GM18868 (cell line): Measurements from ENCODE around the gene MRPS12.
"Not testable (repeated sequence)": the region's sequence is repeated elsewhere in the genome, so short reads cannot be mapped to it uniquely, and the experiment has no call there.

Source experiments
- ATAC-seq: cut with Tn5 transposase; IDR thresholded peaks from one replicate; pipeline ENCODE4 v1.9.1; 2021; ENCODE audit warnings: mild to moderate bottlenecking, moderate library complexity; ENCODE audit not compliant: unreplicated experiment

The MRPS12 gene

DNA sequence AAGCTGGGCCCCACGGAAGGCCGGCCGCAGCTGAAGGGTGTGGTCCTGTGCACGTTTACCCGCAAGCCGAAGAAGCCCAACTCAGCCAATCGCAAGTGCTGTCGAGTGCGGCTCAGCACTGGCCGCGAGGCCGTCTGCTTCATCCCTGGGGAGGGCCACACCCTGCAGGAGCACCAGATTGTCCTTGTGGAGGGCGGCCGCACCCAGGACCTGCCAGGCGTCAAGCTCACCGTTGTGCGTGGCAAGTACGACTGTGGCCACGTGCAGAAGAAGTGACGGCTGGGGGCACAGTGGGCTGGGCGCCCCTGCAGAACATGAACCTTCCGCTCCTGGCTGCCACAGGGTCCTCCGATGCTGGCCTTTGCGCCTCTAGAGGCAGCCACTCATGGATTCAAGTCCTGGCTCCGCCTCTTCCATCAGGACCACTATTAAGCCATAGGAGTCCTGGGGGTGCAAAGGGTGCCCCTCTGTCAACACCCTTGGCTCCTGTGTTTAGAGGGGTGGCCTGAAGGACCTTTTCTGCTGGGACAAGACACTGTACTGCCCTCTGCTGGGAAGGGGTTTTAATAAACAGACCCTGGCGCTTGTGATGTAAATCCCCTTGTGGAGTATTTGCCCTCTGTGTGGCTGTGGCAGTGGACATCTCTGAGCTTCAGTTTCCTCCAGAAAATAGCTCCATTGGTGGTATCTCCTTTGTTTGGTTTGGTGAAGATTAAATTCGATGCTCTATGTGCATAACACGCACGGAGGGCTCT lies 1.9 kb downstream of the MRPS12 start:
- no peak for ATAC-seq

DNA sequence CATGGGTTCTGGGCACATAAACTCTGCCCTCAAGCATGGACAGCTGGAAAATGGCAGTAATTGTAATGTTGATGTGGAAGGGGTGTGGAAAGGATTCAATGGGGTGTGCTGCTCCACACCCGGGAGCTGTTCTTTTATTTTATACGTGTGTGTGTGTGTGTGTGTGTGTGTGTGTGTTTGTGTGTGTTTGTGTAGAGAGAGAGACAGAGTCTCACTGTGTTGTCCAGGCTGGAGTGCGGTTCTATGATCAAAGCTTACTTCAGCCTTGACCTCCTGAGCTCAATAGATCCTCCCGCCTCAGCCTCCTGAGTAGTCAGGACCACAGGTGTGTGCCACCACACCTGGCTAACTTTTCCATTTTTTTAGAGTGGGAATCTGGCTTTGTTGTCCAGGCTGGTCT lies 2.8 kb downstream of the MRPS12 start:
- no peak for ATAC-seq

DNA sequence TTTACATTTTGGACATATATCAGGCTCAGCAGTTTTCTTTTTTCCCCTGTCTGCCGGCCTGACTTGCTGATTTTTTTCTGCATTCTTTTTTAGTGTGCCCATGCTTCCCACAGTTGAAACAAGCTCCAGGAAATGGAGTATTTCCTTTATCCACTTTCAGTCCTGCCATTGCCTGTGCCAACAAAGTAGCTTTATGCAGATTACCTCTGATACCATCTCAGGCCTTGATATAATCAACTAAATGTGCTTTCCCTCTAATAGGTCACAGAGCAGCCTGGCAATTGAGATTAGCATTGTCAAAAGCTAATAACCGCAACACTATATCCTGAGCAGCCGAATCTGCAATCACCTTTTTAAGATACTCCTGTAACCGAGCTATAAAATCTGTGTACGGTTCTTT lies 9.2 kb downstream of the MRPS12 start:
- ATAC-seq = no peak

- ATAC-seq = not testable (repeated sequence)
Measured at GRCh38 chr19:38941466-38941865, 10.7 kb downstream of the MRPS12 start.

DNA sequence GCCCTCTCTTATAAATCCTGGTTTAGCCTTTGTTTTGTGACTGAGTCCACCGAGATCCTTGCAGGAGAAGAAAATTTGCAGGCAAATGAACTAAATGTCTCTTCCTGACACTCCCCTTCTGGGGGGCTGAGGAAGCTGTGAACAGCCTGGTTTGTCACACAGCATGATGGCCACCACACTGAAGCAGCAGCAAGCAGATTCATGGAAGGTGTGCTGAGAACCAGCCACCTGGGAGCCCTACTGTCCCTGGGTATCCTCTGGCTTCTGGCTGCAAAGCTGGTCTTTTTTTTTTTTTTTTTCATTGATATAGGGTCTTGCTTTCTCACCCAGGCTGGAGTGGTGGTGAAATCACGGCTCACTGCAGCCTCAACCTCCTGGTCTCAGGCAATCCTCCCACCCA lies 11.2 kb downstream of the MRPS12 start:
- ATAC-seq = no peak

GRCh38 chr19:38942471-38943181 lies 11.9 kb downstream of the MRPS12 start:
- no peak for ATAC-seq

GRCh38 chr19:38944981-38945506 lies 14.3 kb downstream of the MRPS12 start:
- ATAC-seq = no peak

DNA sequence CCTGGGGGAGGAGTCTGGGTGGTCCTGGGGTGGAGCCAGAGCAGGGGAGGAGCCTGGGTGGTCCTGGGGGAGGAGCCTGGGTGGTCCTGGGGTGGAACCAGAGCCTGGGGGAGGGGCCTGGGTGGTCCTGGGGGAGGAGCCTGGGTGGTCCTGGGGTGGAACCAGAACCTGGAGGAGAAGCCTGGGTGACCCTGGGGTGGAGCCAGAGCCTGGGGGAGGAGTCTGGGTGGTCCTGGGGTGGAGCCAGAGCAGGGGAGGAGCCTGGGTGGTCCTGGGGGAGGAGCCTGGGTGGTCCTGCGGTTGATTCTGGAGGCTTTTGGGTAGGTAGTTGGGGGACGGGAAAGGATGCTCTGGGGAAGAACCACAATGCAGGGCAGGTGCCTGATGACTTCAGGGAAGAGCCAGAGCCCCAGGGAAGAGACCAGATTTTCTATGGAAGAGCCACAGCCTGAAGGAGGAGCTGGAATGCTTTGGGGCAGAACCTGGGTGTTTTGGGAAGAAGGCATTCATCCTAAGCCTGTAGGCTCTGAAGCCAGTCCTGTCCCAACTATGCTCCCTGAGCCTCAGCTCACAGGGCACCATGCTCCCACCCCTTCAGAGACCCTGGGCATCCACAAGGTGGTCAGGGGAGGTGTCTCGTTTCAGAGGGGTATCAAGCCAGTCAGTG lies 15.0 kb downstream of the MRPS12 start:
- ATAC-seq = no peak

DNA sequence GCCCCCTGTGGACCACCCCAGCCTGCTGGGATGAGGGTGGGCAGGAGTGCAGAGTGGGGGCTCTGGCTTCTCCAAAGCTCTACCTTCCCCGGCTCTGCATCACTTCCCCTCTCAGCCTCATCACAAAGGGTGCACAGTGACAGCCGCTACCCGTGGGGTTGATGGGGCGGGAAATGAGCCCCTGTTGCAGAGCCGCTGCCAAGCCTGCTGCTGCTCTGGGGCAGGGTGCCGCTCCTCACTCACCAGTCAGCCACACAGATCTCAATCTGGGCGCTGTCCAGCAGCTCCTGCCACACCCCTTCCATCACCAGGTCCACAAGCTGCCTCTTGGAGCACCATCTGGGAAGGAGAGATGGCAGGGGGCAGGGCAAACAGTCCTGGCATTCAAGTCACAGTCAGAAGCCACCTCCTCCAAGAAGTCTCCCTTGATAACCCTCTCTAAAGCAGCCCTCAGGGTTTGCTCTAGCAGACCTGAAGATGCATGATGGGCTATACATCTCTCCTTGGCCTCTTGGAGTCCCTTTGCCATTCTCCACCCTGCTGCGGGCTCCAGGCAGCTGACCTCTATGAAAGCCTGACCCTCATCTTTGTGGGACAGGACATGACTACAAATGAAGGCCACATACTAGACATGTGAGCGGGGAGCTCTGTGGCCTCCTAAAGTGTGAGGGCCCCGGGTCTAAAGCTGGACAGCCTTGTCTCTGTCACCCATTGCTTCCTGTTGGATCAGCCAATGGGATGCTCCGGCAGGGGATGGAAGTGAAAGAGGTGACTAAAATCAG lies 15.7 kb downstream of the MRPS12 start:
- ATAC-seq = no peak

DNA sequence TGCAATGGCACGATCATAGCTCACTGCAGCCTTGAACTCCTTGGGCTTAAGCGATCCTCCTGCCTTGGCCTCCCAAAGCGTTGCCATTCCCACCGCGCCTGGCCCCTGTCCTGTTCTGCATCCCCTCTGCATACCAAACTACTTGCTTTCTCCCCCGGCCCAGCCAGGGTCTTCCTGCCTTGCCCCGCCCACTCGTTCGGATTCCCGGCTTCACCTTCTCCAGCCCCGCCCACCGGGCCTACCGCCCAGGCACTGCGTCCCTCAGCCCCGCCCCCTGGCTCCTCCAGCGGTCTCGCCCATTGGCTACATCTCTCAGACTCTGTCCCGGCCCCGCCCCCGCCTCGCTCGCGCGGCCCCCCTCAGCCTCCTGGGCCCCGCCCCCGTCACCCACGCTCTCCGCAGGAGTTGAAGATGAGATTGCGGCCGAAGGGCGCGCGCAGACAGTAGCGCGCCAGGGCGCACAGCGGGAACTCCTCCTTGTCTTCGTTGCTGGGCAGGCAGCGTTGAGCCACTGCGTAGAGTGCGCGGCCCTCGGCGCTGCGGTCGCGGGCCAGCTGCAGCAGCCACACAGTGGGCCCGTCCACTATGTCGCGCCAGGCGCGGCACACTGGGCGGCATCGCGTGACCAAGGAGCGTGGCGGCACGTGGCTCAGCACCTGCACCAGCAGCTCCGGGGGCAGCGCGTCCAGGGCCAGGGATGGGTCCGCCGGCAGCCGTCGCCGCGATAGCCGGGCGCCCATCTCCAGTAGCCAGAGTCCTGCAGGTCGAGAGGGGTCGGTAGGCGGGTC lies 19.0 kb downstream of the MRPS12 start:
- no peak for ATAC-seq

DNA sequence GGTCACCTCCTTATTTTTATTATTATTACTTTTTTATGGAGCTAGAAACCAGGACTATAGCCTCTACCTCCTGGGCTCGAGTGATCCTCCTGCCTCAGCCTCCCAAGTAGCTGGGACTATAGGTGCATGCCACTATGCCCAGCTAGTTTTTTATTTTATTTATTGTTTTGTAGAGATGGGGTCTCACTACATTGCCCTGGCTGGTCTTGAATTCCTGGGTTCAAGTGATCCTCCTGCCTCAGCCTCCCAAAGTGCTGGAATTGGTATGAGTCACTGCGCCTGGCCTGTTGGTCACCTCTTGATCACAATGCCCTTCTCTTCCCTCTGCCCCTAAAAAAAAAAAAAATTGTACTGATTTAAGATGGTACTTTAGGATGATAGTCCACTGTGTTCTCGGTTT lies 20.4 kb downstream of the MRPS12 start:
- no peak for ATAC-seq

DNA sequence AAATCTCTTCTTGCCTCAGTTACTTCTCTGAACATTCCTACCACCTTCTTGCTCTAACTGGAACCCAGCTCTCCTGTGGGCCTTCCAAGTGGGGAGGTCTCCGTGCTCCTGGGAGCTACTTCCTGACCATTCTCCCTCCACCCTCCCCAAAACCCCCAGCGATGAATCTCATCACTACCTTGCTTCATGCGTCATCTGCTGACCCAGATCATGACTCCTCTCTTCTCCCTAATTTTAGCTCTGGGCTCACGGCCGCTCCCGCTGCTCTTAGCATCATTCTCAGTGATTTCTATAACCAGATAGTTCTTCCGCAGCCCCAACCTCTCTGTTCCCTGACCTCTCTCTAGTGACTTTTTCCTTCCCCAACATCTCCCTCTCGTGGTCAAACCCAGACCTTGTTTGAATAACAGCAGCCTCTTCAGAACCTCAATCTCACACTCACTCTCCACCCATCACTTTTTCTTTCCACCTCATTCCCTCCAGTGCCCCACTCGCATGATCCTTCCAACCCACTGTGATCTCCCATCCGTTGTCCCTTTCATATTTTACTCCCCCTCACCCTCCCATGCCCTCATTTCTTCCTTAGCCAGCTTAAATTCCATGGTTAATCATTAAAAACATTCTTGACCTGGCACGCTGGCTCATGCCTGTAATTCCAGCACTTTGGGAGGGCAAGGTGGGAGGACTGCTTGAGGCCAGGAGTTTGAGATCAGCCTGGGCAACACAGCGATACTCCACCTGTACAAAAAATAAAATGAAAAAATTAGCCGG lies 21.8 kb downstream of the MRPS12 start:
- ATAC-seq = no peak

GRCh38 chr19:38953677-38954076 lies 22.9 kb downstream of the MRPS12 start:
- no peak for ATAC-seq

DNA sequence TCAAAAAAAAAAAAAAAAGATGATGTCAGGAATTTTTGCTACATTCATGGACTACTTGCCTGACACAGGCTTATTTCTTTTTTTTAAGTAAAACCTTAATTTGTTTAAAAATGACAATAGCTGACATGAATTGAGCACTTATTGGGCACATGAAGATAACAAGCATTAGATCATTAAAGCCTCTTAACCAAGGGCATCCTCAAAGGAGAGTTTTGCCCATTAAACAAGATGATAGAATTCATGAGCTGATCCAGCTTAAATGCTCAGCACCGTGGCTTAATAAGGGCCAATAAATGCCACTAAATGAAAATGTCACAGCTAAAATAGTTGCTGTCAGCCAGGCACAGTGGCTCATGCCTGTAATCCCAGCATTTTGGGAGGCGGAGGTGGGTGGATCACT lies 25.5 kb downstream of the MRPS12 start:
- ATAC-seq = no peak

DNA sequence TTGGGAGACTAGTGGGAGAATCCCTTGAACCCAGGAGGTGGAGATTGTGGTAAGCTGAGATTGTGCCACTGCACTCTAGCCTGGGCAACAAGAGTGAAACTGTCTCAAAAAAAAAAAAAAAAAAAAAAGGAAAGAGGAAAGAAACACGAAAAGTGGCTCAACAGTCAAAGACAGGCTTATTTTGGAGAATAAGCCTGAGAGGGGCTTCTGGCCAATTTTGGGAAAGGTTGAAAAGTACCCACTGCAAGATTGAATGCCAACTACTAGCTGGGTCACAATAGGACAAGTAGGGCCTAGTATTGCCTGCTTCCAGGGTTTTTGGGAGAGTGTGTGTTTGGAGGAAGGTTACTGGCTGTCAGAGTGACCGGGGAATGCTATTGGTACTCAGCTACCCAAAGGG lies 27.6 kb downstream of the MRPS12 start:
- ATAC-seq = no peak

- no peak for ATAC-seq
Measured at GRCh38 chr19:38959618-38960017, 28.9 kb downstream of the MRPS12 start.

DNA sequence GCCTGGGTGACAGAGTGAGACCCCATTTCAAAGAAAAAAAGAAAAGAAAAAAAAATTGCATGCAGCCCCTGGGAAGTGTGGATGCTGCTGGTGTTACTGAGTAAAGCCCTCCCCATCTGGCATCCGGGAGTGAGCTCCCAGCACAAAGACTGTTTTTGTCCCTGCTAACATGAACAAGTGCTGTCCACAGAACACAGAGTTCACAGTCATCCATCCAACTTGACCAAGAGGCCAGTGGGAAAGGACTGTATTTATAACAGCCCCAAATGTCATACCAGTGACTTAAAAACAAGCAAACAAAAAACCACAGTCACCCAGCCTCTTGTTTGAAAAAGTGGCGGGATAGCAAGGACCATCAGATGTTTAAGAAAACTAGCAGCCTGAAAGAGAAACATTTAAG lies 34.0 kb downstream of the MRPS12 start:
- no peak for ATAC-seq

DNA sequence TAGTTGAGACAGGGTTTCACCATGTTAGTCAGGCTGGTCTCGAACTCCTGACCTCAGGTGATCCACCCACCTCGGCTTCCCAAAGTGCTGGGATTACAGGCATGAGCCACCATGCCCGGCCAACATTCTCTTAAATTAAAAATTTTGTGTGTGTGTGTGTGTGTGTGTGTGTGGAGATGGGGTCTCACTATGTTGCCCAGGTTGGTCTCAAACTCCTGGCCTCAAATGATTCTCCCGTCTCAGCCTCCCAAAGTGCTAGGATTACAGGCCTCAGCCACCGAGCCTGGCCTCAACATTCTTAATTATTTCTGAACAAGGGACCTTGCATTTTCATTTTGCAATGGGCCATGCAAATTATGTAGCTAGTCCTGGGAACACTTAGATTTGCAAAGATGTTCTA lies 35.4 kb downstream of the MRPS12 start:
- ATAC-seq = not testable (repeated sequence)
